Measurements from ENCODE around the gene ABCG5.

Gene ABCG5

GRCh38 chr2:43798300-43798699 is 40.3 kb downstream of the ABCG5 start:
- Histone ChIP-seq H3K27me3 (no peaks in the 10 kb centered on the region), H4K20me1 (no peaks in the 10 kb centered on the region), H3K27ac (no peak overlapping the region), H3K9ac (no peak overlapping the region), H3K4me3 (no peak overlapping the region), H3K9me3 (replicated peaks in 1 of 11) (no peaks in the 10 kb centered on the region), H3K4me1 (no peaks in the 10 kb centered on the region), H3K36me3 (peaks cover 0 to 4% (median 0%) of the 10 kb centered on the region in 11 experiments; a peak in 3 of 22 replicates), H3K4me2 (no peak overlapping the region)
- TF ChIP-seq Cebpa-rat (IDR thresholded peaks at IDR 0.05) = no peak

GRCh38 chr2:43796206-43796605 is 42.4 kb downstream of the ABCG5 start:
- Histone ChIP-seq H3K27me3 (no peaks in the 10 kb centered on the region), H3K9me3 (replicated peaks in 1 of 11) (no peaks in the 10 kb centered on the region), H4K20me1 (no peaks in the 10 kb centered on the region), H3K27ac (no peak overlapping the region), H3K4me2 (no peak overlapping the region), H3K4me1 (no peaks in the 10 kb centered on the region), H3K9ac (no peak overlapping the region), H3K4me3 (no peak overlapping the region), H3K36me3 (peaks cover 0 to 7% (median 2%) of the 10 kb centered on the region in 11 experiments; a peak in 8 of 22 replicates)
- no peak for TF ChIP-seq Cebpa-rat (IDR thresholded peaks at IDR 0.05)

- Histone ChIP-seq H3K27ac (no peak overlapping the region), H4K20me1 (no peaks in the 10 kb centered on the region), H3K4me1 (no peaks in the 10 kb centered on the region), H3K4me3 (no peak overlapping the region), H3K4me2 (no peak overlapping the region), H3K27me3 (no peaks in the 10 kb centered on the region), H3K36me3 (peaks cover 0 to 14% (median 5%) of the 10 kb centered on the region in 11 experiments; a peak in 11 of 22 replicates), H3K9ac (no peak overlapping the region), H3K9me3 (replicated peaks in 1 of 11) (no peaks in the 10 kb centered on the region)
- no peak for TF ChIP-seq Cebpa-rat (IDR thresholded peaks at IDR 0.05)
These were observed 43.7 kb downstream of the ABCG5 start for GRCh38 chr2:43794956-43795355.

GRCh38 chr2:43792653-43793052 is 46.0 kb downstream of the ABCG5 start:
- Histone ChIP-seq H3K9ac (no peak overlapping the region), H3K9me3 (replicated peaks in 1 of 11) (no peaks in the 10 kb centered on the region), H3K27ac (no peak overlapping the region), H4K20me1 (no peaks in the 10 kb centered on the region), H3K4me3 (no peak overlapping the region), H3K4me2 (no peak overlapping the region), H3K4me1 (no peaks in the 10 kb centered on the region), H3K36me3 (peaks cover 0 to 22% (median 7%) of the 10 kb centered on the region in 11 experiments; a peak in 12 of 22 replicates), H3K27me3 (no peaks in the 10 kb centered on the region)
- TF ChIP-seq Cebpa-rat (IDR thresholded peaks at IDR 0.05) = no peak

GRCh38 chr2:43791035-43791765 is 47.4 kb downstream of the ABCG5 start:
- Histone ChIP-seq H3K9me3 (replicated peaks in 1 of 11) (no peaks in the 10 kb centered on the region), H3K27ac (no peak overlapping the region), H3K4me1 (no peaks in the 10 kb centered on the region), H3K4me2 (no peak overlapping the region), H3K4me3 (no peak overlapping the region), H3K9ac (no peak overlapping the region), H4K20me1 (no peaks in the 10 kb centered on the region), H3K36me3 (peaks cover 0 to 30% (median 9%) of the 10 kb centered on the region in 11 experiments; a peak in 15 of 22 replicates), H3K27me3 (no peaks in the 10 kb centered on the region)
- no peak for TF ChIP-seq Cebpa-rat (IDR thresholded peaks at IDR 0.05)

GRCh38 chr2:43790147-43790546 is 48.5 kb downstream of the ABCG5 start:
- H3K9ac ChIP-seq = no peak overlapping the region
- no peak overlapping the region for H3K27ac ChIP-seq
- TF ChIP-seq Cebpa-rat (IDR thresholded peaks at IDR 0.05) = no peak
- H4K20me1 ChIP-seq = no peaks in the 10 kb centered on the region
- no peak overlapping the region for H3K4me2 ChIP-seq
- peaks cover 0 to 32% (median 13%) of the 10 kb centered on the region in 11 experiments; a peak in 14 of 22 replicates for H3K36me3 ChIP-seq
- no peaks in the 10 kb centered on the region for H3K4me1 ChIP-seq
- H3K27me3 ChIP-seq = no peaks in the 10 kb centered on the region
- H3K9me3 ChIP-seq (replicated peaks in 1 of 11) = no peaks in the 10 kb centered on the region
- H3K4me3 ChIP-seq = no peak overlapping the region

GRCh38 chr2:43788646-43789045 is 50.0 kb downstream of the ABCG5 start:
- TF ChIP-seq Cebpa-rat (IDR thresholded peaks at IDR 0.05) = no peak
- no peaks in the 10 kb centered on the region for H4K20me1 ChIP-seq

GRCh38 chr2:43787895-43788294 is 50.7 kb downstream of the ABCG5 start:
- H4K20me1 ChIP-seq = no peaks in the 10 kb centered on the region
- H3K4me1 ChIP-seq = no peaks in the 10 kb centered on the region
- peaks cover 0 to 32% (median 14%) of the 10 kb centered on the region in 11 experiments; a peak in 14 of 22 replicates for H3K36me3 ChIP-seq
- H3K9me3 ChIP-seq (replicated peaks in 1 of 11) = no peaks in the 10 kb centered on the region
- no peak overlapping the region for H3K9ac ChIP-seq
- no peak for TF ChIP-seq Cebpa-rat (IDR thresholded peaks at IDR 0.05)
- H3K4me2 ChIP-seq = no peak overlapping the region
- no peak overlapping the region for H3K4me3 ChIP-seq
- H3K27ac ChIP-seq = no peak overlapping the region
- no peaks in the 10 kb centered on the region for H3K27me3 ChIP-seq

More at GRCh38 chr2:43788646-43789045, 50.0 kb downstream of the ABCG5 start:
- Histone ChIP-seq H3K9me3 (replicated peaks in 1 of 11) (no peaks in the 10 kb centered on the region), H3K36me3 (peaks cover 0 to 32% (median 14%) of the 10 kb centered on the region in 11 experiments; a peak in 14 of 22 replicates), H3K27me3 (no peaks in the 10 kb centered on the region), H3K9ac (no peak overlapping the region), H3K4me3 (no peak overlapping the region), H3K27ac (no peak overlapping the region), H3K4me1 (no peaks in the 10 kb centered on the region), H3K4me2 (no peak overlapping the region)

GRCh38 chr2:43778233-43778632 is 60.4 kb downstream of the ABCG5 start:
- no peak overlapping the region for H3K4me3 ChIP-seq
- peaks cover 0 to 20% (median 5%) of the 10 kb centered on the region in 11 experiments; a peak in 9 of 22 replicates for H3K36me3 ChIP-seq
- no peak overlapping the region for H3K27ac ChIP-seq
- no peaks in the 10 kb centered on the region for H4K20me1 ChIP-seq
- H3K9me3 ChIP-seq (replicated peaks in 1 of 11) = no peaks in the 10 kb centered on the region
- peaks cover 5 to 9% (median 7%) of the 10 kb centered on the region in 10 experiments; a peak in 19 of 20 replicates for H3K4me1 ChIP-seq
- no peaks in the 10 kb centered on the region for H3K27me3 ChIP-seq
- H3K4me2 ChIP-seq = no peak overlapping the region
- H3K9ac ChIP-seq = no peak overlapping the region
- TF ChIP-seq Cebpa-rat (IDR thresholded peaks at IDR 0.05) = no peak

Measured in BLaER1 treated with 17β-estradiol and CSF1 and Interleukin-3, amounts not matched to agents 10 nM and 100 nM (cell line).